Right lobe of liver (tissue), 6 donors: ENCODE results near the gene ITGA11. TPM values are rescaled to one million over a fixed set of nuclear protein-coding genes. Genes with fewer than 3 reads are reported as not detected.

ENCODE experiments used
- ATAC-seq, 4 donors: fragments of 200-7000 bp; cut with Tn5 transposase; one replicate each; pipeline ENCODE4 v1.9.1; 2020; ENCODE audit warnings: mild to moderate bottlenecking in 4 of 4, moderate library complexity in 4 of 4
- DNase-seq, 3 donors: peaks; one replicate each; pipeline ENCODE4 v3.0.0-alpha.2; 2020
- H3K27ac ChIP-seq, 3 donors: fragments of 200-600 bp; one replicate each; pipeline ENCODE4 v1.8.0; 2022
- H3K27me3 ChIP-seq, 2 donors: fragments of 200-600 bp; one replicate each; pipeline ENCODE4 v1.8.0; 2022
- H3K36me3 ChIP-seq, 4 donors: fragments of 200-600 bp; sonication (generic) in 1 of 4; one replicate each; pipeline versions ENCODE4 v1.5.1 to v1.8.0; 2017 to 2022; ENCODE audit warnings: control low read depth in 1 of 4
- H3K4me1 ChIP-seq, 4 donors: fragments of 200-600 bp; sonication (generic) in 1 of 4; one replicate each; pipeline versions ENCODE4 v1.5.1 to v1.8.0; 2017 to 2022; ENCODE audit warnings: control low read depth in 1 of 4
- H3K4me3 ChIP-seq, 3 donors: fragments of 200-600 bp; one replicate each; pipeline ENCODE4 v1.8.0; 2022
- H3K9me3 ChIP-seq, 4 donors: fragments of 200-600 bp; sonication (generic) in 1 of 4; one replicate each; pipeline versions ENCODE4 v1.5.1 to v1.8.0; 2017 to 2022; ENCODE audit warnings: control low read depth in 1 of 4
- CTCF ChIP-seq, 4 donors: fragments of 200-600 bp in 3 of 4; fragments of 450-650 bp in 1 of 4; IDR thresholded peaks; one replicate each; pipeline versions ENCODE4 v1.5.1 to v1.8.0; 2016 to 2022; ENCODE audit warnings: antibody characterized with exemption in 4 of 4, mild to moderate bottlenecking in 2 of 4
- POLR2A ChIP-seq: fragments of 450-650 bp; IDR thresholded peaks from one replicate; pipeline ENCODE4 v1.6.1; 2017; ENCODE audit warnings: antibody characterized with exemption, mild to moderate bottlenecking
- WGBS: methylation state at CpG from one replicate; pipeline ENCODE4 v1.1.6; 2018; ENCODE audit warnings: low coverage, low lambda C conversion rate; ENCODE audit not compliant: insufficient coverage; ENCODE audit errors: missing lambda C conversion rate; 5-methylcytosine and 5-hydroxymethylcytosine counted together
- intact Hi-C, 2 donors: fragments of 100-400 bp; cut with DNase I; formaldehyde crosslinking; loops; one replicate each; pipeline versions ENCODE4 v1.11.2 to v1.14.1; 2022
- total RNA-seq, 6 experiments: library from RNA; depleted of rRNA in 2 of 6; stranded (reverse); fragments of >200 nt in 2 of 6; fragmentation: NEBNext Ultra II Directional in 3 of 6; extraction: Animal tissue kit (Norgen Biotek cat#: 25700) in 3 of 6; gene quantifications; one replicate each; pipeline versions ENCODE4 v1.1.0 to v1.2.4, GENCODE V29; 2016 to 2023
- donor health status: DM: no; HTN: yes; CAD: no.
- donor health status: DM: no; HTN: no; CAD: no.
- donor health status: DM: no; HTN: no; CAD: no.
- donor health status: DM: no; HTN: yes; CAD: no.
- donor health status: DM: no; HTN: yes; CAD: no.

ITGA11 gene
- total RNA-seq, 6 experiments from 2014 or later: 0.51 to 1.4 (median 0.73) TPM

GRCh38 chr15:68290715-68291114 lies 141.2 kb downstream of the ITGA11 start:
- TF ChIP-seq POLR2A (no peak), CTCF (IDR thresholded peaks at IDR 0.05) (no peak)
- Histone ChIP-seq H3K36me3 (peaks cover 0 to 19% (median 11%) of the 10 kb centered on the region in 4 donors), H3K9me3 (no peaks in the 10 kb centered on the region), H3K27me3 (no peaks in the 10 kb centered on the region), H3K4me1 (peaks cover 0 to 30% (median 2%) of the 10 kb centered on the region in 4 donors), H3K27ac (no peak overlapping the region), H3K4me3 (no peak overlapping the region)
- 96% methylated on average over 8 of the region's 8 CpGs for WGBS
- intact Hi-C loops: no loop called here
- DNase-seq (no peak), ATAC-seq (no peak)

- intact Hi-C loops: no loop called here
These were observed 142.2 kb downstream of the ITGA11 start for GRCh38 chr15:68289621-68290352.

GRCh38 chr15:68289057-68289456 lies 142.9 kb downstream of the ITGA11 start:
- Histone ChIP-seq H3K36me3 (peaks cover 0 to 19% (median 11%) of the 10 kb centered on the region in 4 donors), H3K9me3 (no peaks in the 10 kb centered on the region), H3K4me3 (no peak overlapping the region), H3K27me3 (no peaks in the 10 kb centered on the region), H3K4me1 (peaks cover 0 to 45% (median 3%) of the 10 kb centered on the region in 4 donors), H3K27ac (peak overlapping the region in 1 of 3 donors; percentile 33)
- 92% methylated on average over 2 of the region's 2 CpGs for WGBS
- DNase-seq (no peak), ATAC-seq (no peak)
- intact Hi-C loops: no loop called here
- TF ChIP-seq CTCF (IDR thresholded peaks at IDR 0.05): no peak
- no peak for TF ChIP-seq POLR2A

More at GRCh38 chr15:68289621-68290352, 142.2 kb downstream of the ITGA11 start:
- Histone ChIP-seq H3K4me3 (no peak overlapping the region), H3K9me3 (no peaks in the 10 kb centered on the region), H3K4me1 (peaks cover 0 to 38% (median 3%) of the 10 kb centered on the region in 4 donors), H3K27me3 (no peaks in the 10 kb centered on the region), H3K36me3 (peaks cover 0 to 19% (median 11%) of the 10 kb centered on the region in 4 donors), H3K27ac (peak overlapping the region in 1 of 3 donors; percentile 33)
- DNase-seq (no peak), ATAC-seq (peak; percentile 21 to 79 (median 41))
- no peak for TF ChIP-seq POLR2A
- TF ChIP-seq CTCF (IDR thresholded peaks at IDR 0.05): no peak
- 60% methylated on average over 11 of the region's 14 CpGs for WGBS

GRCh38 chr15:68286256-68286655 lies 145.7 kb downstream of the ITGA11 start:
- H3K9me3 ChIP-seq: no peaks in the 10 kb centered on the region
- no peaks in the 10 kb centered on the region for H3K27me3 ChIP-seq
- H3K4me3 ChIP-seq: no peak overlapping the region
- DNase-seq (no peak), ATAC-seq (peak; percentile 19 to 69 (median 61))
- H3K27ac ChIP-seq: peak overlapping the region in 2 of 3 donors; percentile 33 to 84
- no peak for TF ChIP-seq POLR2A
- no peak for TF ChIP-seq CTCF (IDR thresholded peaks at IDR 0.05)
- intact Hi-C loops: no loop called here
- WGBS: 48% methylated on average over 5 of the region's 5 CpGs
- H3K36me3 ChIP-seq: peaks cover 0 to 18% (median 11%) of the 10 kb centered on the region in 4 donors
- peaks cover 0 to 63% (median 8%) of the 10 kb centered on the region in 4 donors for H3K4me1 ChIP-seq
